GM23248 (cell line): ENCODE data around the gene LRRC59. TPM values are rescaled to one million over a fixed set of nuclear protein-coding genes. Genes with fewer than 3 reads are reported as not detected.
A peak's percentile ranks its signal among the peaks of the same experiment; 100 is the strongest.

Source experiments
- DNase-seq: peaks from one replicate; pipeline ENCODE4 v3.0.0-alpha.2; 2015
- H2AFZ ChIP-seq: fragments of 200-600 bp; sonication (generic); 2 replicates; pipeline ENCODE4 v1.6.1; 2016; ENCODE audit warnings: antibody characterized with exemption
- H3F3A ChIP-seq: fragments of 200-600 bp; sonication (generic); 2 replicates; pipeline ENCODE4 v1.6.1; 2016; ENCODE audit warnings: mild to moderate bottlenecking, antibody characterized with exemption, mixed run types; ENCODE audit not compliant: insufficient read depth
- H3K27ac ChIP-seq: fragments of 200-600 bp; sonication (generic); 2 replicates; pipeline ENCODE4 v1.5.1; 2016; ENCODE audit warnings: mild to moderate bottlenecking
- H3K27me3 ChIP-seq: fragments of 200-600 bp; sonication (generic); replicated peaks from 2 replicates; pipeline ENCODE4 v1.6.1; 2016; ENCODE audit warnings: mild to moderate bottlenecking; ENCODE audit not compliant: insufficient read depth
- H3K36me3 ChIP-seq: fragments of 200-600 bp; sonication (generic); 2 replicates; pipeline ENCODE4 v1.6.1; 2016; ENCODE audit warnings: low read depth, mild to moderate bottlenecking
- H3K4me1 ChIP-seq: fragments of 200-600 bp; sonication (generic); 2 replicates; pipeline ENCODE4 v1.6.1; 2016; ENCODE audit warnings: mild to moderate bottlenecking; ENCODE audit not compliant: insufficient read depth
- H3K4me2 ChIP-seq: fragments of 200-600 bp; sonication (generic); one replicate; pipeline ENCODE4 v1.6.1; 2016; ENCODE audit warnings: mild to moderate bottlenecking; ENCODE audit not compliant: unreplicated experiment
- H3K4me3 ChIP-seq: fragments of 200-600 bp; sonication (generic); 2 replicates; pipeline ENCODE4 v1.5.1; 2016; ENCODE audit warnings: mild to moderate bottlenecking
- H3K79me2 ChIP-seq: fragments of 200-600 bp; sonication (generic); 2 replicates; pipeline ENCODE4 v1.6.1; 2016; ENCODE audit warnings: mild to moderate bottlenecking; ENCODE audit not compliant: insufficient read depth
- H3K9ac ChIP-seq: fragments of 200-600 bp; sonication (generic); 2 replicates; pipeline ENCODE4 v1.6.1; 2016; ENCODE audit warnings: mild to moderate bottlenecking
- H3K9me2 ChIP-seq: fragments of 200-600 bp; sonication (generic); 2 replicates; pipeline ENCODE4 v1.6.1; 2016; ENCODE audit warnings: mixed run types, mild to moderate bottlenecking, moderate library complexity; ENCODE audit not compliant: insufficient read depth
- H3K9me3 ChIP-seq: fragments of 200-600 bp; sonication (generic); one replicate; pipeline ENCODE4 v1.6.1; 2017; ENCODE audit warnings: low read depth
- H4K20me1 ChIP-seq: fragments of 200-600 bp; sonication (generic); 2 replicates; pipeline ENCODE4 v1.6.0; 2016; ENCODE audit not compliant: insufficient read depth
- EZH2 ChIP-seq: fragments of 200-600 bp; sonication (generic); IDR thresholded peaks from 2 replicates; pipeline ENCODE4 v1.6.1; 2018; ENCODE audit warnings: antibody characterized with exemption, mild to moderate bottlenecking; ENCODE audit not compliant: insufficient read depth, poor library complexity, severe bottlenecking
- EZH2phosphoT487 ChIP-seq: fragments of 200-600 bp; sonication (generic); IDR thresholded peaks from 2 replicates; pipeline ENCODE4 v1.6.1; 2018; ENCODE audit warnings: antibody characterized with exemption, moderate library complexity, mild to moderate bottlenecking, low read depth; ENCODE audit not compliant: insufficient read depth
- WGBS, 2 experiments: methylation state at CpG; one replicate each; pipeline ENCODE4 v1.1.6; 2015 to 2017; ENCODE audit warnings: low lambda C conversion rate in 2 of 2, low coverage in 1 of 2; ENCODE audit errors: missing lambda C conversion rate in 2 of 2; 5-methylcytosine and 5-hydroxymethylcytosine counted together
- in situ Hi-C: fragments of 300-500 bp; cut with MboI; formaldehyde crosslinking; loops from 2 replicates; pipeline ENCODE4 v1.15.0; 2020
- polyA plus RNA-seq: library from polyadenylated mRNA; unstranded; fragments of >200 nt; fragmentation: Nextera tagmentation; extraction: Ambion mirVana; gene quantifications from 2 replicates; pipeline ENCODE4 v1.2.1, GENCODE V29; 2016
- total RNA-seq: library from RNA; depleted of rRNA; stranded (reverse); fragments of >200 nt; shearing (Covaris generic); gene quantifications from 2 replicates; pipeline ENCODE4 v1.2.3, GENCODE V29; 2014

LRRC59 gene
- total and polyA plus RNA-seq, 2 experiments from 2014 or later = 111 to 164 TPM

DNA sequence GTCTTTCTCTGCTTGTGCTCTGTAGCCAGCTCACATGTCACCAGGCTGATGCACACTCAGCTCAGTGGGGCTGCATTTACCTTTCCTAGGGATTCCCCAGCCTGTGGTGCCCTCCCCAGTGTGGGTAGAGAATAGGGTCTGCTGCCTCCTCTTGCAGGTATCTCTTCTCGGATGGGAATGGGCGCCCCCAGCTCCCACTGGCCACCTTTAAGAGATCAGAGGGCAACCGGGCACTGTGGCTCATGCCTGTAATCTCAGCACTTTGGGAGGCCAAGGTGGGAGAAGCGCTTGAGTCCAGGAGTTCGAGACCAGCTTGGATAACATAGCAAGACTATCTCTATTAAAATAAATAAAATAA is 48.1 kb downstream of the LRRC59 start:
- Histone ChIP-seq H3K27ac (no peak overlapping the region), H3K4me1 (peaks cover 18% of the 10 kb centered on the region), H3K9me3 (no peaks in the 10 kb centered on the region), H3K9me2 (no peaks in the 10 kb centered on the region), H3K4me3 (no peak overlapping the region), H3F3A (peaks cover 13% of the 10 kb centered on the region; the same call in 1 of the 2 replicates), H4K20me1 (no peaks in the 10 kb centered on the region), H2AFZ (no peak overlapping the region), H3K79me2 (peaks cover 48% of the 10 kb centered on the region), H3K27me3 (no peaks in the 10 kb centered on the region), H3K9ac (no peak overlapping the region), H3K4me2 (no peak overlapping the region), H3K36me3 (no peaks in the 10 kb centered on the region)
- no peak for DNase-seq
- in situ Hi-C loops = no loop called here
- no peak for TF ChIP-seq EZH2phosphoT487
- no peak for TF ChIP-seq EZH2
- 92 to 93% methylated on average over 5 of the region's 5 CpGs for WGBS, 2 experiments

DNA sequence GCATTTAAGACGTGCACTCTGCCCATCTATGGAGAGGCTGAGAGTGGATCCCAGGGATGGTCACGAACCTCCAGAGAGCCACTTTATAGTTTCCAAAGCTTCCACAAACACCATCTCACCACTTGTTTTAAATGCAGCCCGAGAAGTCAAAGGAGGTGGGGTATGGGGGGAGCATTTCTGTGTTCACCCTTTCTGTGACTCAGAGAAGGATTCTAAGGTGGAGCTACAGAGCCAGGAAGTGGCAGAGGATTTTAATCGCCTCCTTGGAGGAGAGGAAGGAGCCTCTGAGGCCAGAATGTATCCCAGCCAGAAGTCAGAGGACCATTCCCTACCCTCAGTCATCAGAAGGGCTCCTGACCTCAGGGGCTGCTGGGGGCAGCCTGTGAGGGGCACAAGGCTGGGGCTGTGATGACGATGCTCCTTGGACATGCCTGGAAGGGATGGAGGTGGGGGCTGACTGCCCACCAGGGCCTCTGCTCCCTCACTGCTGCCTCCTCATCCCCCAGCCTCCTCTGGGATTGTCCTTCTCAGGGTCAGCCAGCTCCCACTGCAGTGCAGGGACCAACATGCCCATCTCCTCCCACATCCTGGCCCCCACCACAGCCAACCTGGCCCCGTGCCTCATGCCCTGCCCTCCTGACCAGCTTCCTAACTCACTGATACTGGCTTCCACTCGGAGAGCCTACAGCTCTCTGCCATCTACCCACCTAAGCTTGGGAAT is 48.6 kb downstream of the LRRC59 start:
- H3K4me1 ChIP-seq = peaks cover 18% of the 10 kb centered on the region
- peaks cover 48% of the 10 kb centered on the region for H3K79me2 ChIP-seq
- no peaks in the 10 kb centered on the region for H3K27me3 ChIP-seq
- H3K9ac ChIP-seq = peak overlapping the region; percentile 91; the same call in 1 of the 2 replicates
- H3K4me3 ChIP-seq = no peak overlapping the region
- H3K9me3 ChIP-seq = no peaks in the 10 kb centered on the region
- H3K9me2 ChIP-seq = no peaks in the 10 kb centered on the region
- DNase-seq = peak; percentile 66
- H3K36me3 ChIP-seq = no peaks in the 10 kb centered on the region
- H2AFZ ChIP-seq = no peak overlapping the region
- in situ Hi-C loops = no loop called here
- H3K4me2 ChIP-seq = peak overlapping the region; percentile 58
- 62 to 67% methylated on average over 6 to 7 of the region's 7 CpGs for WGBS, 2 experiments
- TF ChIP-seq EZH2 (no peak), EZH2phosphoT487 (no peak)
- H3K27ac ChIP-seq = peak overlapping the region; percentile 12; the same call in 1 of the 2 replicates
- H3F3A ChIP-seq = peaks cover 13% of the 10 kb centered on the region; the same call in 1 of the 2 replicates
- H4K20me1 ChIP-seq = no peaks in the 10 kb centered on the region

DNA sequence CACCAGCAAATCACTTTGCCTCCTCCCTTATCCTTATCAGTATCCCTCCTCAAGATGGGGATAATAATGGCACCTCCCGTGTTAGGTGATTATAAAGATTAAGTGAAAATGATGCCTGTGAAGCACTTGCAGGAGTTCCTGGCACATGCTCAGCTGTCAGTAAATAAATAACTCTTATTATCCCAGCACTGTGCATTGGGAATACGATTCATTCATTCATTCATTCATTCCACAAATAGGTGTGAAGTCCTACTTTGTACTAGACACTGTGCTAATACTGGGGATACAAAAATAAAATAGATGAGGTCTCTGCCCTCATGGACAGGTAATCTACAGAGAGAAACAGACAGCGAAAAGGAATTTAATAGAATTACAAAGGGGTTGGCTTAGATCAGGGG is 49.4 kb downstream of the LRRC59 start:
- Histone ChIP-seq H3K4me1 (peaks cover 18% of the 10 kb centered on the region), H4K20me1 (no peaks in the 10 kb centered on the region), H3K27me3 (no peaks in the 10 kb centered on the region), H3K4me2 (peak overlapping the region; percentile 58), H3K79me2 (peaks cover 48% of the 10 kb centered on the region), H3K4me3 (peak overlapping the region; percentile 75), H3K9me3 (no peaks in the 10 kb centered on the region), H3K9me2 (no peaks in the 10 kb centered on the region), H3K36me3 (no peaks in the 10 kb centered on the region), H3K27ac (peak overlapping the region; percentile 12; the same call in 1 of the 2 replicates), H3K9ac (peak overlapping the region; percentile 91), H3F3A (peaks cover 13% of the 10 kb centered on the region; the same call in 1 of the 2 replicates), H2AFZ (no peak overlapping the region)
- no peak for DNase-seq
- in situ Hi-C loops = no loop called here
- 57 to 63% methylated on average over 3 of the region's 3 CpGs for WGBS, 2 experiments
- no peak for TF ChIP-seq EZH2
- TF ChIP-seq EZH2phosphoT487 = no peak

DNA sequence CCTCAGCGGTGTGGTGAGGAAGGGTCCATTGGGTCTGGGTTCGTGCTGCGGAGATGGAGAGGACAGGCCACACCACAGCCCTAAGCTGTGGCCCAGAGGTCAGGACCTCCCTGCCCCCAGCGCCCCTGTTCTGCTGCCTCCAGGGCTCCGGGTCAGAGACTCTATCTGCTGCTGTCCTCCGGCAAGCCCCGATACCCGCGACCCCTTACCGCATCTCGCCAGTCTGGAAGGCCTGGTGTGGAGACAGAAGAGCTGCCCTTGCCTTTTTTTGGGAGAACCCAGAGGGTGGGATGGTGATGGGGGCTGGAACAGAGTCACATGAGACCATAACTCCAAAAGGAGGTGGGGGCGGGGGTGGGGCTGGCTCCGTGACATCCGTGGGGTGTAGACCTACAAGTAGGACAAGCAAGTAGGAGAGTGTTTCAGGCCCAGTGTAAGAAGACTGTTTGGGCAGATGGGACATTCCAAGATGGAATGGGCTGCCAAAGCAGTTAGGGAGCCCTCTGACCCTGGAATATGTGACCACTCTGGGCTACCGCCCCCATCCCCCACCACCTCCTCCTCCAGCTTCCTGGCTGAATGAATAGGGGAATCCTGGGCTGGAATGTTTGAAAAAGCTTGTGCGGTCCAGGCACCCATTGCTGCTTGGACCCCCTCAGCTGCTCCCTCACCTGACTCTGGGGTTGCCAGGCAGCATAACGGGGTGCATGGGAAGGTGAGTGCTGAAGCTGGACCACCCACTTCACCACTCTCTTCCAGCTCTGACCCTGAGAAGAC is 50.0 kb downstream of the LRRC59 start:
- 11 to 12% methylated on average over 17 of the region's 17 CpGs for WGBS, 2 experiments
- H3K9ac ChIP-seq = peak overlapping the region; percentile 91
- peak; percentile 25 for DNase-seq
- H3K4me3 ChIP-seq = peak overlapping the region; percentile 75
- no peaks in the 10 kb centered on the region for H4K20me1 ChIP-seq
- H3K36me3 ChIP-seq = no peaks in the 10 kb centered on the region
- peak overlapping the region; percentile 52 for H3K4me2 ChIP-seq
- H3F3A ChIP-seq = peaks cover 13% of the 10 kb centered on the region; the same call in 1 of the 2 replicates
- in situ Hi-C loops = no loop called here
- no peaks in the 10 kb centered on the region for H3K27me3 ChIP-seq
- H3K79me2 ChIP-seq = peaks cover 48% of the 10 kb centered on the region
- no peaks in the 10 kb centered on the region for H3K9me3 ChIP-seq
- TF ChIP-seq EZH2 = no peak
- no peak for TF ChIP-seq EZH2phosphoT487
- no peaks in the 10 kb centered on the region for H3K9me2 ChIP-seq
- peak overlapping the region; percentile 72 for H2AFZ ChIP-seq
- H3K4me1 ChIP-seq = peaks cover 18% of the 10 kb centered on the region
- H3K27ac ChIP-seq = no peak overlapping the region
